Smooth muscle cell (in vitro differentiated cells): ENCODE results near the gene DDX10. TPM values are rescaled to one million over a fixed set of nuclear protein-coding genes. Genes with fewer than 3 reads are reported as not detected.
A peak's percentile ranks its signal among the peaks of the same experiment; 100 is the strongest.

ENCODE experiments used
- DNase-seq: peaks from one replicate; lab custom pipeline; 2025; ENCODE audit not compliant: unreplicated experiment; lab: John Stamatoyannopoulos, UW
- H2AFZ ChIP-seq: fragments of 200-600 bp; sonication (generic); 2 replicates; pipeline ENCODE4 v1.6.0; 2016; ENCODE audit warnings: antibody characterized with exemption, low read depth, mild to moderate bottlenecking
- H3F3A ChIP-seq: fragments of 200-600 bp; sonication (generic); 2 replicates; pipeline ENCODE4 v1.6.0; 2017; ENCODE audit warnings: antibody characterized with exemption, low read depth
- H3K27ac ChIP-seq: fragments of 200-600 bp; sonication (generic); 2 replicates; pipeline ENCODE4 v1.5.1; 2016; ENCODE audit warnings: low read depth, mild to moderate bottlenecking
- H3K27me3 ChIP-seq: fragments of 200-600 bp; sonication (generic); 2 replicates; pipeline ENCODE4 v1.6.1; 2016; ENCODE audit warnings: low read depth, mild to moderate bottlenecking
- H3K36me3 ChIP-seq: fragments of 200-600 bp; sonication (generic); 2 replicates; pipeline ENCODE4 v1.5.1; 2016; ENCODE audit warnings: low read depth
- H3K4me1 ChIP-seq: fragments of 200-600 bp; sonication (generic); 2 replicates; pipeline ENCODE4 v1.5.1; 2016; ENCODE audit warnings: low read depth
- H3K4me2 ChIP-seq: fragments of 200-600 bp; sonication (generic); 2 replicates; pipeline ENCODE4 v1.6.0; 2016; ENCODE audit warnings: mild to moderate bottlenecking
- H3K4me3 ChIP-seq: fragments of 200-600 bp; sonication (generic); 2 replicates; pipeline ENCODE4 v1.5.1; 2016; ENCODE audit warnings: mild to moderate bottlenecking
- H3K79me2 ChIP-seq: fragments of 200-600 bp; sonication (generic); 2 replicates; pipeline ENCODE4 v1.6.0; 2016; ENCODE audit warnings: low read depth, mild to moderate bottlenecking
- H3K9ac ChIP-seq: fragments of 200-600 bp; sonication (generic); 2 replicates; pipeline ENCODE4 v1.6.0; 2016; ENCODE audit warnings: low read depth
- H3K9me3 ChIP-seq: fragments of 200-600 bp; sonication (generic); replicated peaks from 2 replicates; pipeline ENCODE4 v1.5.1; 2016; ENCODE audit warnings: low read depth
- H4K20me1 ChIP-seq: fragments of 200-600 bp; sonication (generic); 2 replicates; pipeline ENCODE4 v1.6.0; 2016; ENCODE audit warnings: low read depth
- WGBS: methylation state at CpG from one replicate; pipeline ENCODE4 v1.1.7; 2016; ENCODE audit warnings: low lambda C conversion rate; 5-methylcytosine and 5-hydroxymethylcytosine counted together
- polyA plus RNA-seq: library from polyadenylated mRNA; unstranded; fragments of >200 nt; fragmentation: Nextera tagmentation; extraction: Ambion mirVana; gene quantifications from 2 replicates; pipeline ENCODE4 v1.2.1, GENCODE V29; 2016
- total RNA-seq: library from RNA; depleted of rRNA; stranded (reverse); fragments of >200 nt; gene quantifications from 2 replicates; pipeline ENCODE4 v1.2.3, GENCODE V29; 2014
- TF ChIP-seq, protein P1 (sequence below): fragments of 200-600 bp; sonication (generic); IDR thresholded peaks from 2 replicates; pipeline ENCODE4 v1.5.1; 2017; ENCODE audit warnings: borderline replicate concordance, mild to moderate bottlenecking, antibody characterized with exemption; ENCODE audit not compliant: insufficient read depth, poor library complexity, severe bottlenecking

DDX10 gene
- total and polyA plus RNA-seq, 2 experiments from 2014 or later, result 7.3 to 15.7 TPM

DNA sequence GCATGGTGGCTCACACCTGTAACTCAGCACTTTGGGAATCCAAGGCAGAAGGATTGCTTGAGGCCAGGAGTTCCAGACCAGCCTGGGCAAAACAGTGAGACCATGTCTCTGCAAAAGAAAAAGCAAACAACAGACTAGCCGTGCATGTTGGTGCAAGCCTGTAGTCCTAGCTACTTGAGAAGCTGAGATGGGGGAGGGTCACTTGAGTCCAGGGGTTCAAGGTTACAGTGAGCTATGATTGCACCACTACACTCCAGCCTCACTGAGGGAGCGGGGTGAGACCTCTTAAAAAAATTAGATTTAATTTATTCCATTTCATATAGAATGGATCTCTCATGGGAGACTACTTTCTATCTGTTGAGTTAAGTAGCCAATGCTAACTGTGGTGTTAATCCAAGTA, 50.4 kb downstream of the DDX10 start:
- peaks cover 10% of the 10 kb centered on the region for H3K36me3 ChIP-seq
- DNase-seq, result no peak
- WGBS, result 90% methylated on average over 2 of the region's 2 CpGs
- peaks cover 32% of the 10 kb centered on the region for H3F3A ChIP-seq
- peak overlapping the region; percentile 90 for H3K27ac ChIP-seq
- no peak overlapping the region for H2AFZ ChIP-seq
- no peaks in the 10 kb centered on the region for H3K4me1 ChIP-seq
- H4K20me1 ChIP-seq, result no peaks in the 10 kb centered on the region
- no peak overlapping the region for H3K4me3 ChIP-seq
- no peaks in the 10 kb centered on the region for H3K9me3 ChIP-seq
- no peaks in the 10 kb centered on the region for H3K27me3 ChIP-seq
- H3K4me2 ChIP-seq, result no peak overlapping the region
- H3K79me2 ChIP-seq, result no peaks in the 10 kb centered on the region
- TF ChIP-seq, protein P1, sequence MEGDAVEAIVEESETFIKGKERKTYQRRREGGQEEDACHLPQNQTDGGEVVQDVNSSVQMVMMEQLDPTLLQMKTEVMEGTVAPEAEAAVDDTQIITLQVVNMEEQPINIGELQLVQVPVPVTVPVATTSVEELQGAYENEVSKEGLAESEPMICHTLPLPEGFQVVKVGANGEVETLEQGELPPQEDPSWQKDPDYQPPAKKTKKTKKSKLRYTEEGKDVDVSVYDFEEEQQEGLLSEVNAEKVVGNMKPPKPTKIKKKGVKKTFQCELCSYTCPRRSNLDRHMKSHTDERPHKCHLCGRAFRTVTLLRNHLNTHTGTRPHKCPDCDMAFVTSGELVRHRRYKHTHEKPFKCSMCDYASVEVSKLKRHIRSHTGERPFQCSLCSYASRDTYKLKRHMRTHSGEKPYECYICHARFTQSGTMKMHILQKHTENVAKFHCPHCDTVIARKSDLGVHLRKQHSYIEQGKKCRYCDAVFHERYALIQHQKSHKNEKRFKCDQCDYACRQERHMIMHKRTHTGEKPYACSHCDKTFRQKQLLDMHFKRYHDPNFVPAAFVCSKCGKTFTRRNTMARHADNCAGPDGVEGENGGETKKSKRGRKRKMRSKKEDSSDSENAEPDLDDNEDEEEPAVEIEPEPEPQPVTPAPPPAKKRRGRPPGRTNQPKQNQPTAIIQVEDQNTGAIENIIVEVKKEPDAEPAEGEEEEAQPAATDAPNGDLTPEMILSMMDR, result no peak
- H3K9ac ChIP-seq, result no peak overlapping the region

DNA sequence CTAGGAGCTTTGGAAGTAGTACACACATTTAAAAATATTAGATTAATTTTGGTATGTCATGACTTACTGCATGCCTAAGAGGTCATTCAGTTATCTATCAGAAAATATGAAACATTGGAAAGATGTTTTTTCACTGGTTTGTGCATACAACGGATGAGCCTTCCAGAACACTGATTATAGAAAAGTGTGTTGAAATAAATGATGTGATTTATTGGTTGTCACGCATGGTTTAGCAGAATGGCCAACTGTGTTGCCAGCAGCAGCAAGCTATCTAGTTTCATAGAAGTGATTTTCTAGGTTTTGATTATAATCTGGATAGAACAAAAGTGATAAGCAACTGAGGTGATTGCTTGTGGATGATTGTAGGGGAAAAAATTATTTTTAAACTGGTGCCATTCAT, 53.6 kb downstream of the DDX10 start:
- Histone ChIP-seq H4K20me1 (no peaks in the 10 kb centered on the region), H3K27ac (no peak overlapping the region), H3K4me2 (no peak overlapping the region), H3K36me3 (peaks cover 5% of the 10 kb centered on the region), H3F3A (peaks cover 16% of the 10 kb centered on the region), H3K4me3 (no peak overlapping the region), H3K9ac (no peak overlapping the region), H3K79me2 (no peaks in the 10 kb centered on the region), H3K27me3 (no peaks in the 10 kb centered on the region), H3K4me1 (no peaks in the 10 kb centered on the region), H3K9me3 (no peaks in the 10 kb centered on the region), H2AFZ (no peak overlapping the region)
- no peak for DNase-seq
- WGBS, result 69% methylated on average over 2 of the region's 2 CpGs
- TF ChIP-seq, protein P1, result no peak

DNA sequence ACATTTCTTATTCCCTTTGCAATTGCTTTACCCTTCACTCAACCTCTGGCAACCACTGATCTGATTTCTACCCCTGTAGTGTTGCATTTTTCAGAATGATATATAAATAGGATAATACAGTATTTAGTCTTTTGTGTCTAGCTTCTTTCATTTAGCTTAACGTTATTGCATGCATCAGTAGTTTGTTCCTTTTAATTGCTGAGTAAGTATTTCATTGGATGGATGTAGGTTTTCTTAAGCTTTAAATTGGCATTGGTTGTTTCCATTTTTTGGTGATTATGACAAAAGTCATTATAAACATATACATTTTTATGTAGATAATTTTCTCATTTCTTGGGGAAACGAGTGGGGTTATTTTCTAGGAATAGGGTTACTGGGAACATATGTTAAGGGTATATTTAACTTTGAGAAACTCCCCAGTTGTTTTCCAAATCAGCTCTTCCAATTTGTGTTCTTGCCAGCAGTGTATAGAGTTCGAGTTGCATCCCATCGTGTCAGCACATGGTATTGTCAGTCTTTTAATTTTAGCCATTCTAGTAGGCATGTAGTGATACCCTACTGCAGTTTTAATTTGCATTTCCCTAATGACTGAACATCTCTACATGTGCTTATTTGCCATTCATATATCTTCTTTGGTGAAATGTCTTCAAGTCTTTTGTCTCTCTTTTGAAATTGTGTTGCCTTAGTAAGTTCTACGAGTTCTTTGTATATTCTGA, 60.3 kb downstream of the DDX10 start:
- TF ChIP-seq, protein P1, result no peak
- H3K4me3 ChIP-seq, result no peak overlapping the region
- no peaks in the 10 kb centered on the region for H4K20me1 ChIP-seq
- H3K27ac ChIP-seq, result no peak overlapping the region
- H3K27me3 ChIP-seq, result no peaks in the 10 kb centered on the region
- no peak overlapping the region for H2AFZ ChIP-seq
- DNase-seq, result no peak
- WGBS, result 78% methylated on average over 5 of the region's 5 CpGs
- no peak overlapping the region for H3K4me2 ChIP-seq
- H3K79me2 ChIP-seq, result no peaks in the 10 kb centered on the region
- H3F3A ChIP-seq, result no peaks in the 10 kb centered on the region
- no peaks in the 10 kb centered on the region for H3K9me3 ChIP-seq
- peaks cover 8% of the 10 kb centered on the region for H3K36me3 ChIP-seq
- H3K9ac ChIP-seq, result no peak overlapping the region
- no peaks in the 10 kb centered on the region for H3K4me1 ChIP-seq
